NCI-H2107 treated with DMSO at 0.1 percent for 48 hours (cell line): ENCODE measurements around the gene ITGBL1.
A peak's percentile ranks its signal among the peaks of the same experiment; 100 is the strongest.

Experiments used
- DNase-seq: peaks from one replicate; lab custom pipeline; 2025; ENCODE audit not compliant: unreplicated experiment; lab: John Stamatoyannopoulos, UW

The ITGBL1 gene

GRCh38 chr13:101451641-101452040 lies 834 bp upstream of the ITGBL1 start:
- DNase-seq: no peak

GRCh38 chr13:101453784-101454201 lies 1.3 kb downstream of the ITGBL1 start:
- no peak for DNase-seq

- no peak for DNase-seq
These were observed 2.3 kb downstream of the ITGBL1 start for GRCh38 chr13:101454767-101455166.

- no peak for DNase-seq
These were observed 3.4 kb downstream of the ITGBL1 start for GRCh38 chr13:101455863-101456262.

DNA sequence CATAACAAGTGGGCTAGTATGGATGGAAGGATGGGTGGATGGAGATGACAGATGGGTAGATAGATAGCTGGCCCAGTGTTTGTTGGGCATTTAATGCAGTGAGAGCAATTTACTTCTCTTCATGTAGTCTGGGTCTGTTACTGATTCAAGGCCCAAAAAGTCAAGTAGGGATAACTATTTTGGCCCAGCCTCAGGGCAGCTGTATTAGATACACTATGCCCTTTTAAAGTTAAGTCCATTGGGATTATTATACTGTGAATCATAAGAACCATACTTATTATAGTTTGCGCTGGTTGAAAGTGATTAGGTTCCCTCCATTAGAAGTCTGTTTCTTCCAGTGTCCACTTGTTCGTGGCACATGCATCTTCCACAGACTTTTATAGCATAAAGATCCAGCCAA lies 4.7 kb downstream of the ITGBL1 start:
- no peak for DNase-seq

DNA sequence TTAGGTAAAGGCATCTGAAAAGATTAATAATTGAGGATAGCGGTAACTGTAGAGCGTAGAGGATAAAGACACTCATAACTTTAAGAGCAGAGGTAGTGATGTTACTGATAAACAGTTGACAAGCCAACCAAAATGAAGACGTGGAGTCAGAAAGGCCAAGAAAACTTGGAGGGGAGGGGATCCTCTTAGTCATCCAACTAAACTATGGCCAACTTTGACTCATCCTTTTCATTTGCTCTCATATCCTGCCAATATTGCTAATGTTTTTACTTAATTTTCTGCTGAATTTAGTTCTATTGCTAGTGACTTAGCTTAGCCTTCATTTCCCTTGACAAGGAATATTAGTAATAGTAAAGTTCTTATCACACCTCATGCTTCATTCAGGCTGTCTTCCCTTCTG lies 13.4 kb downstream of the ITGBL1 start:
- no peak for DNase-seq

DNA sequence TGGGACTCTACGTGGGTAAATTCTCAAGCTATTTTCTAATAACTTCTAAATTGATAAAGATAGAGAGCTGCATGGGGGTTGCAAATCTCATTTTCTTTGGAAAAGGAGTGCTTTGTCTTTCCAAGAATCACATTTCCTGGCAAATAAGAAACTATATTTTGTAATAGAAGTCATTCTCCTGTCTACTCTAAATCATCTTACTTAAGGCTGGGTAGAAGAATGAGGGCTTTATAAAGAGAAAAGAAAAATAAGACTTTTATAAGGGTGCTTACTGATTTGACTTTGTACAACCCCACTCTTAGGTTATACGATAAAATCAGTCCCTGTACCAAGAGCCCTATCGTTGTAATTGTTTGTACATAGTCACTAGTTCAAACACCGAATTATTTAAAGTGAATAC lies 14.9 kb downstream of the ITGBL1 start:
- no peak for DNase-seq

- no peak for DNase-seq
These were observed 21.0 kb downstream of the ITGBL1 start for GRCh38 chr13:101473458-101473857.

DNA sequence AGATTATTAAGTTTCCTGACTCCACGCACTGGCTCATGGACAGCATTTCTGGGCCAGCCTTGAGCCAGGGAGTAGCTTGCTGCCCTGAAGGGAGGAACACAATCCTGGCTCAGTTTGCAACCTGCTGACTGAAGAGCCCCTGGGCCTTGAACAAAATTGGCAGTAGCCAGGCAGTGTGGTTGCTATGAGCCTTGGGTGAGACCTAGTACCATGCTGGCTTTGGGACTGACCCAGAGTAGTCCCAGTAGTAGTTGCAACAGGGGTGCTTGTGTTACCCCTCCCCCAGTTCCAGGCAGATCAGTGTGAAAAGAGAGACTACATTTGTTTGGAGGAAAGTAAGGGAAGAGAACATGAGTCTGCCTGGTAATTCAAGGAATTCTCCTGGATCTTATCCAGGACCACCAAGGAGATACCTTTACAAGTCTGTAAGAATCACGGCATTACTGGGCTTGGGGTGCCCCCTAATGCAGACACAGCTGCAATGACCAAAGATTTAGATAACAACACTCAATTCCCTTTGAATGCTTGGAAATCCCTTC lies 22.0 kb downstream of the ITGBL1 start:
- no peak for DNase-seq

DNA sequence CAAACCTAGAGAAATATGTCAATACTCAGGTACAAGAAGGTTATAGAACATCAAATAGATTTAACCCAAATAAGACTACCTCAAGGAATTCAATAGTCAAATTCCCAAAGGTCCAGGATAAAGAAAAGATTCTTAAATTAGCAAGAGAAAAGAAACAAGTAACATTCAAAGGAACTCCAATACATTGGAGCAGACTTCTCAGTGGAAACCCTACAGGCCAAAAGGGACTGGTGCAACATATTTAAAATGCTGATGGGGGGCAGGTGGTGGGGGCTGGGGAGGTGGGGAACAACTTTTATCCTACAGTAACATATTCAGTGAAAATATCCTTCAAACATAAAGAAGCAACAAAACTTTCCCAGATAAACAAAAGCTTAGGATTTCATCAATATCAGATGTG lies 23.1 kb downstream of the ITGBL1 start:
- no peak for DNase-seq

- no peak for DNase-seq
These were observed 28.9 kb downstream of the ITGBL1 start for GRCh38 chr13:101481421-101481820.

DNA sequence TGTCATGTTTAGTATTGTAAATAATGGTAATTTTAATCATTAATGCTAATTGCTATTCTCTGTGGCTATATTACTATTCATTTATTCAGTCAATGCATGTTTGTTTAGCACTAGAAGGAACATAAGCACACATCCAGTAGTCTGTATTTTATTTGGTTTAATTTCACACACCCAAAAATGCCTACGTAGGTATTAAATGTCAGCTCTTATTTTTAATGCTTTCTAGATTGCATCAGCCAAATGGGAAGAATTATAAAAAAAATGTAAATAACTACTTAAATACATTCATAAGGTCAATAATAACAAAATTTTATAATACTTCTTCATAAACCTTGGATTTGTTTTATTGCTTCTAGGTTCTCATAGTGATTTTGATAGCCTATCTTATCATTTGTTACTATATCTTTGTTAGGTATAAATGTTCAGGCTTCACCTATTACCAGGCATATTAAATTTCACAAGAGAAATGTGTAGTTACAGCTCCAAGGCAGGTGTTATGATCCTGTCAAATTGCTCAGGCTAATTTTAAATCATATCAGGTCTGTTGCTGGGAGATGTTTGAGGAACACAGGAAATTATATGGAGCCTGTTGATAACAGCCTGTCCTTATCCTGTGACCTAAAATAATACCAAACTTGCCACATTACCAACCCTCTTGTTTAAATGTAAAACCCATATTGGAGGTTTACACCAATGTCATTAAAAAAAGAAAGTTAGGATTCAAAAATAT lies 34.4 kb downstream of the ITGBL1 start:
- peak; percentile 41 for DNase-seq

- no peak for DNase-seq
These were observed 35.0 kb downstream of the ITGBL1 start for GRCh38 chr13:101487438-101487830.

DNA sequence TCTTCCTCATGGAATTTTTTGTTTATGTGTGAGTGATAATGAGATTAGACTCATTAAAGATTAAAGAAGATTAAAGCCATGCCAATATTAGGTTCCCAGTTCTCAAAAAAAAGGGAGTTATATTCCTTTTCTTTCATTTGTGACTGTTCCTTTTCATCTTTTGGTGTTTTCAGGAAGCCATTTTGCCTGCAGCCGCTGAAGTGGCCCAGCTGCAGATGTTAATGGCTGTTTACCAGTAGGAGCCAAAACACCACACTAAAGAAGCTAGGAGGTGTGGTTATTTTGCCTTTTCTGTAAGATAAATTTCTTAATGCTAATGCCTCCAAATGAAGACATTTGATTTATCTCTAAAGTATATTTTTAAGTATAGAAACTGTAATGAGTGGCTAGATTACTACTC lies 36.3 kb downstream of the ITGBL1 start:
- no peak for DNase-seq

- DNase-seq: no peak
These were observed 37.3 kb downstream of the ITGBL1 start for GRCh38 chr13:101489643-101490405.

GRCh38 chr13:101490406-101491015 lies 38.0 kb downstream of the ITGBL1 start:
- no peak for DNase-seq

- no peak for DNase-seq
These were observed 39.9 kb downstream of the ITGBL1 start for GRCh38 chr13:101492251-101492910.

DNA sequence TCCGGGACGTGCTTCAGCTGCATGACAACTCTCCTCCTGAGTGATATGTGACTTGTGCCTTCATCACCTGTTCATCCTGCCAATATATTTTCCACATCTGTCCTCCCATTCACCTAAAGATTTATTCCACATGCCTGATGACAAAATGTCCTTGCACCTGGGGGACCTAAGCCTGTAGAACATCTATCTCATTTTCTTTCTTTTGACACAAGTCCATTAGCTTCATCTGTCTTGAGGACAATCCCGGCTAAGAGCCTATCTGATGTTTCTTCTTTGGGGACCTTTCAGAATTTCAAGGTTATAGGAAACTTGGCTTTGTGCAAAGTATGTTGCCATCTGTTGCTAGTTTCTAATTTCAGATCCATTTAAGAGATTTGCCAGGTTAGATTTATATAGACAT lies 41.1 kb downstream of the ITGBL1 start:
- DNase-seq: no peak

DNA sequence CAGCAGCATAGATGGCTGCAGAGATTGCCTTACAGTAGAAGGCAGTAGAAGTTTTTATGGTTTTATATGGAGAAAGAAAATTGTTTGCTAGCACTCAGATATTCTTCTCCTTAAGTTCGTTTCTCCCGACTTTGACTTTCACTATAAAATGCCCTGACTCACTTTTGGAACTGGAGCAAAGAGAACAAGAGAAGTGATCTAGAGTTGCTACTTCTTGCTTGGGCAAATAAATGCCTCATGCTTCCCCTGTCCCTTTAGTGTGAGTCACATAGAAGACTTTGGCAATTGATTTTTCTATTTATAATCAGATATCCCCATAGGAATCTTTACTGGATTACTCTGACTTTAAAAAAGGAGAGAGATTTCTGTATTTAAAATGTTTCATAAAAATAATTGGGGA lies 46.9 kb downstream of the ITGBL1 start:
- no peak for DNase-seq

DNA sequence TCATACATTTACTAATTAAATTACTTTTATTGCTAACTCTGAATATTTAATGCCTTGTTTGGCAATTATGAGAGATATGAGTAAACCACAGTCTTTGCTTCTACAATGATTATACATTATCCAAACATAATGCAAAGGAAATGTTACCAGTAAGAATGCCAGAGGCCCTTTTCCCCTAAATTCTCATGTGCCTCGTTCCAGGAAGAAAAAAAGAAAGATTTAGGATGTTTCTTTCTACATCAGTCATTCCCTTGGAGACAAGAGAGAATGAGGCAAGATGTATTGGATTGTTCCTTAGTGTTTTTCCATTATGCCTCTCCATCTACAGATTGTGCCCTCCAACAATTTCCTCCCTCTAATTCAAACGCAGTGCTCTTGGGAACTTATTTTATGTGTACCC lies 50.1 kb downstream of the ITGBL1 start:
- no peak for DNase-seq

DNA sequence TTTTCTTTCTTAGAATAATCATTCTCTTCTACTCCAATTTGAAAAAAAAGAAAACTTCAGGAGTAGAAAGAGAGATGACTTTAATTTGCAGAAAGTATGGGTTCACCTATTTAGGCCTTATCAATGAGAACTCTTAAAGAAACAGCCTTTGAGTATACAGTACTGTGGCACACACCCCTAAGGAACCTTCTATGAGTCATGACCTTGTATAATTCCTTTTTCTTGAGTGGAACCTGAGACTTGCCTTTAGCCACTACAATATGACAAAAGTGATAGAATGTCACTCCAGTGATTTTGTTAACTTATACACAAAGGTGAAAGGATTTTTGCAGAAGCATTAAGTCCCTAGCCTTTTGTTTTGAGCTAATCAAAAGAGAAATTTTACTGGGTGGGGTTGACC lies 58.7 kb downstream of the ITGBL1 start:
- DNase-seq: no peak
